Measurements from ENCODE around the gene HOXC11.

HOXC11 gene

DNA sequence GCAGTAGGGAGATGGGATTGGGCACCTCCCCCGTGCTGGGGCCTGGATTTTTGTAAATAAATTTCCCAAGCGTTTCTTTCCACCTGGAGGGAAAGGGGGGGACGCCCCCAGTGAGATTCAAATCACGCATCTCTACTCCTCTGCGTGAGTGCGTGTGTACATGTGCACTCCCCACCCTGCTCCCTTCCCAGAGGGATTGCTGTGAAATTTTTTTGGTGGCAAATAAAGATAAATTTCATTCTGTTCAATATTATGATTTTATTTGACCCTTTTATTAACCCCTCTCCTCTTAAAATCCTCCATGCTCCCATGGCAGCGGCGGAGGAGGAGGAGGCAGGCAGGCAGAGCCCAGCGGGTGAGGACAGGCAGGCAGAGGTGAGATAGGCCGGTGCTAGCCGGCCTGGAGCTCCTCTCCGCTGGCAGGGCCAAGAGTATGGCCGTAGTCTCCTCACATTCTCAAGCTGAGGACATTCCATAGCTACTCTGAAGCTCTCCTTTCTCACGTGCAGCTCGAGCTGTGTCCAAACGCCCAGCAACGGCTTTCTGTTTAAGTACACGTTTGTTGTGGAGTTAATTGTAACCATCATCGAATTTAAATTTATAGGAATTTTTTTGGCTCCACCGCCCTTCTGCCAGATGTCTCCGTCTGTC, 3.4 kb downstream of the HOXC11 start:
- Histone ChIP-seq H3K9me3 (no peaks in the 10 kb centered on the region), H3K4me1 (ENCODE audit: control insufficient read depth in 1 of 2, insufficient read depth in 1 of 2, low read depth in 1 of 2, low read length in 1 of 2) (peaks cover 0 to 23% of the 10 kb centered on the region in 2 experiments), H3K4me3 (ENCODE audit: low read depth in 1 of 2, low read length in 1 of 2) (no peak overlapping the region), H3K27ac (no peak overlapping the region), H3K27me3 (peaks cover 100% of the 10 kb centered on the region), H3K36me3 (no peaks in the 10 kb centered on the region)
- no peak for TF ChIP-seq CTCF (IDR thresholded peaks at IDR 0.05)

- Histone ChIP-seq H3K36me3 (no peaks in the 10 kb centered on the region), H3K4me1 (ENCODE audit: control insufficient read depth in 1 of 2, insufficient read depth in 1 of 2, low read depth in 1 of 2, low read length in 1 of 2) (peaks cover 0 to 23% of the 10 kb centered on the region in 2 experiments), H3K27ac (no peak overlapping the region), H3K4me3 (ENCODE audit: low read depth in 1 of 2, low read length in 1 of 2) (no peak overlapping the region), H3K27me3 (peaks cover 100% of the 10 kb centered on the region), H3K9me3 (no peaks in the 10 kb centered on the region)
- TF ChIP-seq CTCF (IDR thresholded peaks at IDR 0.05), result no peak
These were observed 4.1 kb downstream of the HOXC11 start for GRCh38 chr12:53976823-53977595.

DNA sequence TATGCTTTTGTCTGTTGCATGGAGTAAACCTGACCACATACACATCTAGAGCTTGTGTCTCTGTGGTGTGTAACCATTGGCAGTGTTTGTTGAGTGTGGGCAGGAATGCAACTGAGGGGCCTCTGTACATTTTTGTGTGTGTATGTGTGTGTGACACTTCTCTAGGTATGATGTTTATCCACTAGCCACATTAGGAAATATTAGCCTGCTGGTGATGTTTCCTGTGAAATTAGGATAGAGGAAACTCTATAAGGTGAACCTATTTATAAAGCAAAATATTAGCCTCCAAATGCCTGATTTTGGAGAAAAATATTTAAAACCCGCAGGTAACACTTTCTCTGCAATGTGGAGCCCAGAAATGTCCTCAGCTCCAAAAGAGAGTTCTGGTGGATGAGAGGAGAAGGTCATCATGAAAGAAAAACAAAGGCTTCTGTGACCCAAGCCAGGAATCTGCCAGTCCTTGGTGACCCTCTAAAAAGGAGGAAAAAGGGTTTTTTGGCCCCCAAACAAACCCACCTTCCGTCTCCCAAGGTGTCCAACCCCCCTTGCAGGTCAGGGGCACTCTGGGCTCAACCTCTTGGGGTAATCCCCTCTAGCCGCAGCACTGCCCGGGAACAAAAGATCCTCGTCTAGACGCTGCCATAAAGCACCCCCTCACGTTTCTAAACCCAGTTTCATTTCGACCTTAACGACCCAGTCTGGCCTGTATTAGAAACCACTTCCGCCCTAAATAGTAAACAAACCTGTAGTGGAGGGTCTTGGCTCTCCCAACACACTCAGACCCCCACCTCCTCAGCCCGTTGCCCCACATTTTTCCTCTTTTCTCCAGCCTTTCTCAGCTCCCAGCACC, 4.9 kb downstream of the HOXC11 start:
- Histone ChIP-seq H3K9me3 (no peaks in the 10 kb centered on the region), H3K27ac (no peak overlapping the region), H3K27me3 (peaks cover 100% of the 10 kb centered on the region)

DNA sequence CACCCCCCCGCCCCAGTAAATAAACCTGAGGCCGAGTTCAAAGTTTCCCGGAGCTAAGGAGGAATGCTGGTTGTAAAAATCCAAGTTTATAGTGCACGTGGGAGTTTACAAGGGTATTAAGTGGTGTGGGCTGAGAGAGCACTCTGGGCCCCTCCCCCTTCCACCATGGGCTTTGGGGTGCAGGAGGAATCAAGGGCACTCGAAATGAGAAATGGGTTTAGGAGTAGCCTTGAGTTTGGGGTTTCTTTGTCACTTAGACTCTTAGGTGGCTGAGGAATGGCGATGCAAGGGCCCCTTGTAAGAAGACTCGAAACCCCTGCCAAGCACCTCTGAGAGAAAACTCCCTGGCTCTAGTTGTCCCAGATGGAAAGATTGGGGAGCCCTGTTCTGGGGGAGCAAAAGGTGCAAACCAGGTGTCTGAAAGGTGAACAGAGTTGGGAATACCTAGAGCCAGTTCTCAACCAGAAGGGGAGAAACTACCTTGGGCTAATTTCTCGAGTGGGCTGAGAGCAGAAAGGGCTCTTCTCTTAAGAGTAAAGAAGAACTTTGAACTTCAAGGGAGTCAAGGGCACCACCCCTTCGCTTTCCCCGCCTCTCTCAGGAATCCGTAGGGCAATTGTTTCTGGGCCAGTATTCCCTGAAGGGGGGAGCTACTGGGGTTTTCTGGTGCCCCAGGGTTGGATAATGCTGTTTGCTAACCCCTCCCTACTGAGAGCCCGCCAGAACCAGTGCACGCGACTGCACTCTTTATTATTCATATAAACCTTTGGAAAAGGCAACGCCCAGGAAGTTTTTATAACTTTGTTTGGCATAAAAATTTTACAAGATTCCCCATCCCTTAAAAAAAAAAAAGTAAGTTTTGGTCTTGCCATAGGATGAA, 5.8 kb downstream of the HOXC11 start:
- Histone ChIP-seq H3K27me3 (peaks cover 100% of the 10 kb centered on the region), H3K4me3 (ENCODE audit: low read depth in 1 of 2, low read length in 1 of 2) (no peak overlapping the region), H3K9me3 (no peaks in the 10 kb centered on the region), H3K36me3 (no peaks in the 10 kb centered on the region), H3K4me1 (ENCODE audit: control insufficient read depth in 1 of 2, insufficient read depth in 1 of 2, low read depth in 1 of 2, low read length in 1 of 2) (peaks cover under 1 to 25% of the 10 kb centered on the region in 2 experiments), H3K27ac (no peak overlapping the region)
- TF ChIP-seq CTCF (IDR thresholded peaks at IDR 0.05), result no peak

More for the DNA sequence above, 4.9 kb downstream of the HOXC11 start:
- TF ChIP-seq CTCF (IDR thresholded peaks at IDR 0.05), result no peak
- Histone ChIP-seq H3K36me3 (no peaks in the 10 kb centered on the region), H3K4me1 (ENCODE audit: control insufficient read depth in 1 of 2, insufficient read depth in 1 of 2, low read depth in 1 of 2, low read length in 1 of 2) (peaks cover 0 to 23% of the 10 kb centered on the region in 2 experiments), H3K4me3 (ENCODE audit: low read depth in 1 of 2, low read length in 1 of 2) (no peak overlapping the region)
